HG03439 (cell line): Measurements from ENCODE around the gene PHYKPL.
"Not testable (repeated sequence)": the region's sequence is repeated elsewhere in the genome, so short reads cannot be mapped to it uniquely, and the experiment has no call there.

Experiments used
- ATAC-seq: cut with Tn5 transposase; IDR thresholded peaks from one replicate; pipeline ENCODE4 v1.9.1; 2021; ENCODE audit warnings: mild to moderate bottlenecking, moderate library complexity; ENCODE audit not compliant: unreplicated experiment

The PHYKPL gene

DNA sequence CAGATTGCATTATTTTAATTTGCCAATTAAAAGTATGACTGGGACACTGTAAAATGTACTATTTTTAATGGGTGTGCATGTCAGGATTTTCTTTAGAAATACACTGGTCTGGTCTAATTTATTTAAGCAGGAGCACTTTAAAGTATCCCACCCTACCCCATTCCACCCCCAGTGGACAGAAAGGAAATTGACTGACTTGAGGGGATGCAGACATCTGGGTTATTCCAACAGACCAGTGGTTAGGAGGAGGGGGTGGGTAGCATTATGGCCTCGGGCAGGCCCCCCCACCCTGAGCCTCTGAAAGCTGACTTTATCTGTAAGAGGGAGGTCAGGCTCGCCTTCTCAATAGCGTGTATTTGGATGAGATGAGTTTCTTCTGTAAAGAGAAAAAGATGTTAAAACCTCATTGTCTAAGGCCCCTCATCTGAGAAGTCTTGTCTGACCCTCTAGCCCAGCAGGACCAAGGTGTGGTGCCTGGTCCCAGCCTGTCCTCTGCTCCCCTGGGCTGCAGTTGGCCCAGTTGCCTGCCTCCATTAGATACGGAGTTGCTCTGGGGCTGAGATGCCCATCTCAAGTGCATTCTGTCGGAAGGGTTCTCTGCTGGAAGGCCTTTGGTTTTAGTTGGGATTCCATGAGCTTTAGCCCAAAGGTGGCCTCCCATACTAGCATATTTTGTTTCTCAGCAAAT is 23.9 kb downstream of the PHYKPL start:
- ATAC-seq, result no peak

- ATAC-seq, result no peak
Measured at GRCh38 chr5:178207917-178208280, 24.7 kb downstream of the PHYKPL start.

DNA sequence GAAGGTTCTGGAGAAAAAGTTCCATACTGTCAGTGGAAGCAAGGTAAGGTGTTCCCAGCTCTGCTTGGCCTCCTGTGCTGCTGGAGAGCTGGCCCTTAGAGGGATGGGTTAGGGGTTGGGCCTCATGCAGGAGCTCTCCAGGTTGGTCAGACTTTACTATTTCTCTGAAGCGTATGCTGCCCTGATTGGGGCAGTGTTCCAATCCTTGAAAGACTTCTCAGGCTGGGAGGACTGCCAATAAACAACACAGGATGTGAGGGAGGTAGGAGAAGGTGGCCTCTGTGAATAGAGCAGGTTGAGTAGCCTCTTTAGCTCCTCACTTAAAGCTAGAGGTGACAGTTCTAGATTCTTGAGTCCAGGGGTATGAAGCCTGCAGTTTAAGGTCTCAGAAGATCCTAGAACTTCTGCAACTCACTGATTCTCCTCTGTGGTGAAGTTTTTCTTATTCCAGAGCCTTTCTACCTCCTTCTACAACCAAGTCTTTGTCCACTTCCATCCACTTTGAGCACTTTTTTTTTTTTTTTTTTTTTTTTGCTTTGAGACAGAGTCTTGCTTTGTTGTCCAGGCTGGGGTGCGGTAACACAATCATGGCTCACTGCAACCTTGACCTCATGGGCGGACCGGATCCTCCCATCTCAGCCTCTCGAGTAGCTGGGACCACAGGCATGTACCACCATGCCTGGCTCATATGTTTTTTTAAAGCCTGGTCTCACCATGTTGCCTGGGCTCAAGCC is 25.3 kb downstream of the PHYKPL start:
- no peak for ATAC-seq

DNA sequence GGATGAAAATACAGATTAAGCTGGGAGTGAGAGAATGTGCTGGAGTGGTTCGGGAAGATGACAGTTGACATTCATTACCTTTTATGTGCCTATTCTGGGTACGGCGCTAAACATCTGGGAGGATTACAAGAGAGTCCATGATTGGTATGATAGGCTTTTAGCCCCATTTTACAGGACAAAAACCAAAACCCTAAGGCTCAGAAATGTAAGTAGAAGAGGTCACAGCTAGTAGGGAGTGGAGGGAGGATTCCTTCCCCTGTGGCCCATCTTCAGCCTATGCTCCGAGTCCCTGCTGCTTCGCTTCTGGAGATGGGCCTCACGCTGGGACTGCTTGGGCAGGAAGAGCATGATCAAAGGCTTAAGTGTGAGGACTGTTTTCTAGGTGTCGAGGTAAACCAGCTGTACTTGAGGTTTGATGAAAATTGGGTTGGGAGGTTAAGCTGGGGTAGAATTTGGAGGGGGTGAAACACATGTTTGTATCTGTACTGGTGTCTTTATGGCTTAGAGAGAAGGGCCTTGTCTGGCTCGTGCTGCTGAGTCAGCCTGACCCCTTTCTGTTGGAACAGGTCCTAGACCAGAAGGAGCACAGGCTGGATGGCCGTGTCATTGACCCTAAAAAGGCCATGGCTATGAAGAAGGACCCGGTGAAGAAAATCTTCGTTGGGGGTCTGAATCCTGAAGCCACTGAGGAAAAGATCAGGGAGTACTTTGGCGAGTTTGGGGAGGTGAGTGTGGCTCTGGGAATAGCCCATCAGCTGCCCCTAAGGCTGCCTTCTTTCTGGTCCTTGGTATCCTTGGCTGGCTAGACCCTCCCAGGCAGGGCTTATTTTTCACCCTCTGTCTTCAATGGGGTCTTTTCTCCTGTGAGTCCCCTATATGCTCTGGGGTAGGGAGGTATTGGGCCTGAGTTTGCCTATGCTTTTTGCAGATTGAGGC is 26.2 kb downstream of the PHYKPL start:
- no peak for ATAC-seq

DNA sequence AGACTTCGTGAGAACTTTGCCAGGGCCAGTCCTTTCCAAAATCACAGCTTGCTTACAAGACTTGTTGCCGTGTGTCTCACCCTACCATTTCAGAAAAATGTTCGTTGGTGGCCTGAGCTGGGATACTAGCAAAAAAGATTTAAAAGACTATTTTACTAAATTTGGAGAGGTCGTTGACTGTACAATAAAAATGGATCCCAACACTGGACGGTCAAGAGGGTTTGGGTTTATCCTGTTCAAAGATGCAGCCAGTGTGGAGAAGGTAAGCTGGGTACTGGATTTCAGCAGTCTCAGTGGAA is 26.9 kb downstream of the PHYKPL start:
- ATAC-seq, result no peak

- peak; percentile 47 for ATAC-seq
Measured at GRCh38 chr5:178204935-178205748, 27.5 kb downstream of the PHYKPL start.

DNA sequence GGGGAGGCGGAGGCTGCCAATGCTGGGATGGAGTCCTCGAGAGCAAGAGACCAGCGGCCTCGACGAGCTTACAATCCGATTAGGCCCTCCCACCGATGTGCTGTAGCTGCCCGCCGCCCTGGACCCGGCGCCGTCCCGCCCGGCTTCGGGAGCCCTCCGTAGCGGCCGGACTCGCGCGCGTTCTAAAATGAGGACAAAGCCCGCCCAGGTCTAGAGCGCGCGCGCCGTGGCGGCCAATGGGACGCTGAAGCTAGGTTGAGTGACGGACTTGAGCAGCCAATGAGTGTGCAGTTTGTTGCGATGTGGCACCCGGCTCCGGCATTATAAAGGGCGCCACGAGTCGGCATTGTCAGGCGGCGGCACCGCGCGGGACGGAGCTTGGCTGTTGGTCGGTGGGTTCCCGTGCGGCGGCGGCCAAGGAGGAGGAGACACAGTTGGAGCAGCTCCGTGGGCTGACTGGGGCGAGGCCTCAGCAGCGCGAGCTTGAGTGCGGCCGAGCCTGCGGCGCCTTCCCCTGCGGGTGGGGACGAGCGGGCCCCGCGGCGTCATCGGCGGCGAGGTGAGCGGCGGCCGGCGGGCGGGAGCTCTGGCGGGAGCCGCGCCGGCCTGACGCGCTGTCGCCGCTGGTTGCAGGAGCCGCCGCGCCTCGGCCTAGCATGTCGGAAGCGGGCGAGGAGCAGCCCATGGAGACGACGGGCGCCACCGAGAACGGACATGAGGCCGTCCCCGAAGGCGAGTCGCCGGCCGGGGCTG is 28.2 kb downstream of the PHYKPL start, which contains the start of gene HNRNPAB:
Gene HNRNPAB (plus strand): TSS at position 352 of the 753 bp plus-strand sequence. CDS start 305 bp downstream, at position 657.
- peak; percentile 80 for ATAC-seq

- ATAC-seq, result no peak
Measured at GRCh38 chr5:178203670-178204181, 28.9 kb downstream of the PHYKPL start.

DNA sequence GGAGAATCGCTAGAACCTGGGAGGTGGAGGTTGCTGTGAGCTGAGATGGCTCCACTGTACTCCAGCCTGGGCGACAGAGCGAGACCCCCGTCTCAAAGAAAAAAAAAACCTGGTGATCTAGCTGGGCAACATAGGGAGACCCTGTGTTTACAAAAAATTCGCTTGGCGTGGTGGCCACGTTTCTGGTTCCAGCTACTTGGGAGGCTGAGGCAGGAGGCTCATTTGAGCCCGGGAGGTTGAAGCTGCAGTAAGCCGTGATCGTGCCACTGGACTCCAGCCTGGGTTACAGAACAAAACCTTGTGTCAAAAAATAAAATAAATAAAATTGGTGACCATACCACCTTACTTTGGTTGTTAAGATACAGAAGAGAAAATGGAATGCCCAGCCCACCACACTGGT is 30.1 kb downstream of the PHYKPL start:
- ATAC-seq, result no peak

DNA sequence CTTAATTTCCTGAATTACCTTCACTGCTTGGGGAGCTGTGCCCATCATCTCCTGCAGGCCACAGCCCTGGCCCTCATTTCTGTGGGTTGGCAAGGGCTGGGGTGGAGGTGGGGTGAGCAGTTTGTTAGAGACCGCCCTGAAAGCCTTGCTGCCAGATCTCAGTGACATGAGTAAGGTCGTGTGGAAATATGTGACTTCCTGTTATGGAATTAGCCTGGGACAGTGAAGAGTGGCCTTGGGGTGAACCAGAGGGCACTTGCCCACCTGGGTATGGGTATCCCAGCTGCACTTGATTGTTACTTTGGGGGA is 30.7 kb downstream of the PHYKPL start:
- no peak for ATAC-seq

GRCh38 chr5:178201221-178201926 is 31.2 kb downstream of the PHYKPL start:
- ATAC-seq, result no peak

GRCh38 chr5:178199581-178200434 is 32.8 kb downstream of the PHYKPL start:
- ATAC-seq, result no peak

- no peak for ATAC-seq
Measured at GRCh38 chr5:178198706-178199105, 33.9 kb downstream of the PHYKPL start.

- not testable (repeated sequence) for ATAC-seq
Measured at GRCh38 chr5:178198151-178198550, 34.5 kb downstream of the PHYKPL start.

GRCh38 chr5:178196986-178197385 is 35.6 kb downstream of the PHYKPL start:
- no peak for ATAC-seq

DNA sequence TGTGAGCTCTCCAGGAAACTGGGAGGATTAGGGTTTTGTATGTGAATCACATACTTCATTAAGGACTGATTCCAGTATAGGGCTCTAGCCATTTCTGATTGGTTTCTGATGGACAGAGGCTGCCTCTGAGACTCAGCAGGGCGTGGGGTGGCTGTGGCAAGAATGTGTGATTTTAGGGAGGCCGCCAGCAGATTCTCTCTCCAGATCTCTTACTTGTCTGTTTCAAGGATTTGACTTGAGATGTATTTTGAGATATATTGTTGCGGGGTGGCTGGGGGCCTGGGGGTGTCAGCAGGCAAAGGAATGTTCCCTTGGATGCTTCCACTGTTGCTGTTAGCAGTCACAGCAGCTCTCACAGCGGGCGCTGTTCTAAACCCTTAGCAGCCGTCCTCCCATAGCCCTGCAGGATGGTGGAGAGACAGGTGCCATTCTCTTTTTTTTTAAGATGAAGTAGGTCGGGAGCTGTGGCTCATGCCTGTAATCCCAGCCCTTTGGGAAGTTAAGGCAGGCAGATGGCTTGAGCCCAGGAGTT is 36.3 kb downstream of the PHYKPL start:
- ATAC-seq, result no peak

DNA sequence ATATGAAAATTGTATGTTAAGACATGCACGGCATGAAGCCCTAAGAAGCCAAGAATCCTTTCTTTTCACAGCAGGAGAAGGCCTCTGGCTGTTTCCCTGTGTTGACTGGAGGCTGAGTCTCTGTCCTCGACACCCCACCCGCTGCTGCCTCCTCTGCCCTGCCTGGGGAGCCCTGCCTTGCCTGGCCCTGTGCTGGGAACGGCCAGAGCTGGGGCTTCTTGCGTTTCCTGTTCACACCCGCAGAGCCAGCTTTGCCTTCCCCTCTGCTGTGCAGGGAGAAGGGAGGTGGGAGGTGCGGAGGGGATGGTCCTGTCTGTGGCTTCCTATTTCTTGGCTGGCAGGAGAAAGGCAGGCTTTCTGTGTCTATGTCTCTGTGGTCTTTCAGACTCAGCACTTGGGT is 38.6 kb downstream of the PHYKPL start:
- no peak for ATAC-seq

DNA sequence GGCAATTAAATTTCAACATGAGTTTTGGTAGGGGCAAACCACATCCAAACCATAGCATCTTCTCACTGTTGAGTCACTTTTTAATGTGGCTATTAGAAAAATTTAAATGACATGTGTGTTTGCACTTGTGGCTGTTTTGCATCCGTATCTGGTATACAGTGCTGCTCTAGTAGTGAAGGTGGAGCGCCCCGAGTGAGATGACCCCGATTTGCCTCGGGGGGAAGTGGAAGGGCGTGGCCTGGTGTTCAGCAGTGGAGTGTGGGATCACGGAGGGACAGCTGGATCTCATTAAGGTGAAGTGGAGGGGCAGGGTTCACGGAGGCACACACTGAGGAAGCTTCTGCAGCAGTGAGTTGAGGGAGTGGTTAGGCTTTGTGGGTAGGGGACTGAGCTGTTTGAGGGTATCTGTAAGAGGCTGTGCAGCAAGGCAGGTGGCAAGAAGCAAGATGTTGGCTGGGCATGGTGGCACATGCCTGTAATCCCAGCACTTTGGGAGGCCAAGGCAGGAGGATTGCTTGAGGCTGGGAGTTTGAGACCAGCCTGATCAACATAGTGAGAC is 39.3 kb downstream of the PHYKPL start:
- no peak for ATAC-seq
